ENCODE measurements around the gene USP31. TPM values are rescaled to one million over a fixed set of nuclear protein-coding genes. Genes with fewer than 3 reads are reported as not detected.
A peak's percentile ranks its signal among the peaks of the same experiment; 100 is the strongest.
"Not testable (repeated sequence)": the region's sequence is repeated elsewhere in the genome, so short reads cannot be mapped to it uniquely, and the experiment has no call there.

The USP31 gene
- total RNA-seq, 3 donors from 2014 or later (not counting 1 experiment from before 2014, with no cell fraction given): 6.1 to 6.6 (median 6.3) TPM

GRCh38 chr16:23146877-23147601 is 2.2 kb downstream of the USP31 start:
- Histone ChIP-seq H3K9me3 (ENCODE audit: control insufficient read depth, insufficient read depth, low read length) (no peaks in the 10 kb centered on the region), H3K4me1 (ENCODE audit: control insufficient read depth, insufficient read depth, low read length) (peaks cover 9% of the 10 kb centered on the region), H3K27ac (ENCODE audit: low read length) (no peak overlapping the region), H3K36me3 (ENCODE audit: control insufficient read depth, insufficient read depth, low read length) (no peaks in the 10 kb centered on the region), H3K27me3 (ENCODE audit: control insufficient read depth, insufficient read depth, low read length) (no peaks in the 10 kb centered on the region), H3K4me3 (ENCODE audit: low read length) (no peak overlapping the region)
- TF ChIP-seq CTCF (IDR thresholded peaks at IDR 0.05): no peak
- H3K4me3 Mint-ChIP-seq: peak overlapping the region; percentile 57
- intact Hi-C loops (cut with micrococcal nuclease): loop anchor here (5.0 kb wide), 1 partner anchor 1550 kb away; the partner anchor contains the start of gene METTL9
- WGBS (ENCODE audit: insufficient coverage): 97% methylated on average over 17 of the region's 17 CpGs
- H3K9me3 Mint-ChIP-seq: no peaks in the 10 kb centered on the region
- DNase-seq (no peak), ATAC-seq (no peak)
- peaks cover 0 to 7% of the 10 kb centered on the region in 2 donors for H3K27me3 Mint-ChIP-seq (ENCODE audit: low read depth in 2 of 2)
- no peak overlapping the region for H3K27ac Mint-ChIP-seq
- peaks cover 17% of the 10 kb centered on the region in 2 donors for H3K4me1 Mint-ChIP-seq
- no peaks in the 10 kb centered on the region for H3K36me3 Mint-ChIP-seq

- no peaks in the 10 kb centered on the region for H3K9me3 ChIP-seq (ENCODE audit: control insufficient read depth, insufficient read depth, low read length)
- no peak overlapping the region for H3K27ac ChIP-seq (ENCODE audit: low read length)
- Mint-ChIP-seq H3K9me3 (no peaks in the 10 kb centered on the region), H3K4me3 (no peak overlapping the region), H3K4me1 (peaks cover 17% of the 10 kb centered on the region in 2 donors), H3K27ac (no peak overlapping the region), H3K27me3 (ENCODE audit: low read depth in 2 of 2) (no peaks in the 10 kb centered on the region), H3K36me3 (no peaks in the 10 kb centered on the region)
- H3K36me3 ChIP-seq (ENCODE audit: control insufficient read depth, insufficient read depth, low read length): no peaks in the 10 kb centered on the region
- H3K27me3 ChIP-seq (ENCODE audit: control insufficient read depth, insufficient read depth, low read length): no peaks in the 10 kb centered on the region
- H3K4me1 ChIP-seq (ENCODE audit: control insufficient read depth, insufficient read depth, low read length): peaks cover 9% of the 10 kb centered on the region
- WGBS (ENCODE audit: insufficient coverage): 97% methylated on average over 3 of the region's 3 CpGs
- intact Hi-C loops (cut with micrococcal nuclease): loop anchor here (5.0 kb wide), 1 partner anchor 1548 kb away; the partner anchor contains the start of gene METTL9
- TF ChIP-seq CTCF (IDR thresholded peaks at IDR 0.05): no peak
- DNase-seq: no peak
- no peak for ATAC-seq
- no peak overlapping the region for H3K4me3 ChIP-seq (ENCODE audit: low read length)
Observed at GRCh38 chr16:23145608-23146007, 3.6 kb downstream of the USP31 start.

GRCh38 chr16:23145186-23145585 is 4.1 kb downstream of the USP31 start:
- Histone ChIP-seq H3K36me3 (ENCODE audit: control insufficient read depth, insufficient read depth, low read length) (no peaks in the 10 kb centered on the region), H3K9me3 (ENCODE audit: control insufficient read depth, insufficient read depth, low read length) (no peaks in the 10 kb centered on the region), H3K4me1 (ENCODE audit: control insufficient read depth, insufficient read depth, low read length) (peaks cover 9% of the 10 kb centered on the region), H3K27ac (ENCODE audit: low read length) (no peak overlapping the region), H3K4me3 (ENCODE audit: low read length) (no peak overlapping the region), H3K27me3 (ENCODE audit: control insufficient read depth, insufficient read depth, low read length) (no peaks in the 10 kb centered on the region)
- intact Hi-C loops (cut with micrococcal nuclease): loop anchor here (5.0 kb wide), 1 partner anchor 1548 kb away; the partner anchor contains the start of gene METTL9
- H3K27ac Mint-ChIP-seq: no peak overlapping the region
- no peaks in the 10 kb centered on the region for H3K27me3 Mint-ChIP-seq (ENCODE audit: low read depth in 2 of 2)
- TF ChIP-seq CTCF (IDR thresholded peaks at IDR 0.05): no peak
- DNase-seq (no peak), ATAC-seq (no peak)
- no peaks in the 10 kb centered on the region for H3K36me3 Mint-ChIP-seq
- WGBS (ENCODE audit: insufficient coverage): 72% methylated on average over 6 of the region's 6 CpGs
- no peaks in the 10 kb centered on the region for H3K9me3 Mint-ChIP-seq
- peaks cover 16% of the 10 kb centered on the region in 2 donors for H3K4me1 Mint-ChIP-seq
- H3K4me3 Mint-ChIP-seq: no peak overlapping the region

- ATAC-seq; H3K4me1 ChIP-seq (ENCODE audit: control insufficient read depth, insufficient read depth, low read length); H3K9me3 ChIP-seq (ENCODE audit: control insufficient read depth, insufficient read depth, low read length); DNase-seq; H3K36me3 ChIP-seq (ENCODE audit: control insufficient read depth, insufficient read depth, low read length); H3K27ac ChIP-seq (ENCODE audit: low read length); H3K4me3 Mint-ChIP-seq; H3K27me3 Mint-ChIP-seq (ENCODE audit: low read depth in 2 of 2); H3K36me3 Mint-ChIP-seq; H3K9me3 Mint-ChIP-seq; H3K27me3 ChIP-seq (ENCODE audit: control insufficient read depth, insufficient read depth, low read length); H3K4me1 Mint-ChIP-seq; H3K4me3 ChIP-seq (ENCODE audit: low read length); H3K27ac Mint-ChIP-seq; intact Hi-C loops (cut with micrococcal nuclease): not testable (repeated sequence)
- WGBS (ENCODE audit: insufficient coverage): over 99% methylated on average over 9 of the region's 9 CpGs
Observed at GRCh38 chr16:23144393-23144792, 4.9 kb downstream of the USP31 start.
